Panc1 (cell line): ENCODE results near the gene WASF3.

Source experiments
- POLR2AphosphoS5 ChIP-seq: IDR thresholded peaks from 2 replicates; pipeline ENCODE4 v1.6.1; 2012; ENCODE audit warnings: mild to moderate bottlenecking, low read depth, low read length, moderate library complexity
- TF ChIP-seq, protein P1 (sequence below): fragments of 450-650 bp; IDR thresholded peaks from 2 replicates; pipeline ENCODE4 v1.5.1; 2017; ENCODE audit warnings: mild to moderate bottlenecking

DNA sequence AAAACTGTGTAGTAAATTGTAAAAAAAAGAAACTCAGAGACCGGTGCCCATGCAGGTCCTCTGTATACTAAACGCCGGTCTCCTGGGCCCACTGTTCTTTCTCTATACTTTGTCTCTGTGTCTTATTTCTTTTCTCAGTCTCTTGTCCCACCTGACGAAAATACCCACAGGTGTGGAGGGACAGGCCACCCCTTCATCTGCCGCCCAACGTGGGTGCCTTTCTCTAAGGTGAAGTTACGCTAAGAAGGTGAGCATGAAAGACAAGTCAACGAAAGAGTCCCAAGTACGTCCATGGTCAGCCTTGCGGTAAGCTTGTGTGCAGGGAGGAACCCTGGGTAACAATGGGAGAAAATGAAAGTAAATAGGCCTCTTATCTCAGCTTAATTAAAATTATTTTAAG, 48.0 kb upstream of the WASF3 start:
- TF ChIP-seq, protein P1, sequence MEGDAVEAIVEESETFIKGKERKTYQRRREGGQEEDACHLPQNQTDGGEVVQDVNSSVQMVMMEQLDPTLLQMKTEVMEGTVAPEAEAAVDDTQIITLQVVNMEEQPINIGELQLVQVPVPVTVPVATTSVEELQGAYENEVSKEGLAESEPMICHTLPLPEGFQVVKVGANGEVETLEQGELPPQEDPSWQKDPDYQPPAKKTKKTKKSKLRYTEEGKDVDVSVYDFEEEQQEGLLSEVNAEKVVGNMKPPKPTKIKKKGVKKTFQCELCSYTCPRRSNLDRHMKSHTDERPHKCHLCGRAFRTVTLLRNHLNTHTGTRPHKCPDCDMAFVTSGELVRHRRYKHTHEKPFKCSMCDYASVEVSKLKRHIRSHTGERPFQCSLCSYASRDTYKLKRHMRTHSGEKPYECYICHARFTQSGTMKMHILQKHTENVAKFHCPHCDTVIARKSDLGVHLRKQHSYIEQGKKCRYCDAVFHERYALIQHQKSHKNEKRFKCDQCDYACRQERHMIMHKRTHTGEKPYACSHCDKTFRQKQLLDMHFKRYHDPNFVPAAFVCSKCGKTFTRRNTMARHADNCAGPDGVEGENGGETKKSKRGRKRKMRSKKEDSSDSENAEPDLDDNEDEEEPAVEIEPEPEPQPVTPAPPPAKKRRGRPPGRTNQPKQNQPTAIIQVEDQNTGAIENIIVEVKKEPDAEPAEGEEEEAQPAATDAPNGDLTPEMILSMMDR, result no peak
- TF ChIP-seq POLR2AphosphoS5, result no peak
